ENCODE data around the gene RALGPS1.

Gene RALGPS1

DNA sequence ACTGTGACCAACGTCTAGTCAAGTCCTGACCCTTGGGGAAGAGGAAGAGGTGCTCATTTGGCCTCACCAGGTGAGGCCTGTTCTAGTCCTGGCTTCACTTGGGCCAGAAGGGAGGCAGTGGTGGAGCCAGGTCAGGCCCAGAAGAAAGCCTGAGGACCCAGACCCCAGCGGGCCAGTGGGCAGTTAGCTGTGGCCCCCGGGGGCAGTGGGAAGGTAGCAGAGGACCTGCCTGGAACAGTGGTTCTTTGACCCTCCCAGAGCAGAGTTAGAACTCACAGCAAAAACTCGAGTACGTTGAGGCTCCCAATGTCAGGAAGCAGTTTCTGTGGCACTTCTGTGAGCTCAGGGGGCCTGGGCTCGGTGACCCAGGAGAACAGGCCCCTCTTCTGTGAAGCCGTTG, 284.0 kb downstream of the RALGPS1 start:
- TF ChIP-seq, protein P1, sequence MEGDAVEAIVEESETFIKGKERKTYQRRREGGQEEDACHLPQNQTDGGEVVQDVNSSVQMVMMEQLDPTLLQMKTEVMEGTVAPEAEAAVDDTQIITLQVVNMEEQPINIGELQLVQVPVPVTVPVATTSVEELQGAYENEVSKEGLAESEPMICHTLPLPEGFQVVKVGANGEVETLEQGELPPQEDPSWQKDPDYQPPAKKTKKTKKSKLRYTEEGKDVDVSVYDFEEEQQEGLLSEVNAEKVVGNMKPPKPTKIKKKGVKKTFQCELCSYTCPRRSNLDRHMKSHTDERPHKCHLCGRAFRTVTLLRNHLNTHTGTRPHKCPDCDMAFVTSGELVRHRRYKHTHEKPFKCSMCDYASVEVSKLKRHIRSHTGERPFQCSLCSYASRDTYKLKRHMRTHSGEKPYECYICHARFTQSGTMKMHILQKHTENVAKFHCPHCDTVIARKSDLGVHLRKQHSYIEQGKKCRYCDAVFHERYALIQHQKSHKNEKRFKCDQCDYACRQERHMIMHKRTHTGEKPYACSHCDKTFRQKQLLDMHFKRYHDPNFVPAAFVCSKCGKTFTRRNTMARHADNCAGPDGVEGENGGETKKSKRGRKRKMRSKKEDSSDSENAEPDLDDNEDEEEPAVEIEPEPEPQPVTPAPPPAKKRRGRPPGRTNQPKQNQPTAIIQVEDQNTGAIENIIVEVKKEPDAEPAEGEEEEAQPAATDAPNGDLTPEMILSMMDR (IDR thresholded peaks at IDR 0.05) = no peak

DNA sequence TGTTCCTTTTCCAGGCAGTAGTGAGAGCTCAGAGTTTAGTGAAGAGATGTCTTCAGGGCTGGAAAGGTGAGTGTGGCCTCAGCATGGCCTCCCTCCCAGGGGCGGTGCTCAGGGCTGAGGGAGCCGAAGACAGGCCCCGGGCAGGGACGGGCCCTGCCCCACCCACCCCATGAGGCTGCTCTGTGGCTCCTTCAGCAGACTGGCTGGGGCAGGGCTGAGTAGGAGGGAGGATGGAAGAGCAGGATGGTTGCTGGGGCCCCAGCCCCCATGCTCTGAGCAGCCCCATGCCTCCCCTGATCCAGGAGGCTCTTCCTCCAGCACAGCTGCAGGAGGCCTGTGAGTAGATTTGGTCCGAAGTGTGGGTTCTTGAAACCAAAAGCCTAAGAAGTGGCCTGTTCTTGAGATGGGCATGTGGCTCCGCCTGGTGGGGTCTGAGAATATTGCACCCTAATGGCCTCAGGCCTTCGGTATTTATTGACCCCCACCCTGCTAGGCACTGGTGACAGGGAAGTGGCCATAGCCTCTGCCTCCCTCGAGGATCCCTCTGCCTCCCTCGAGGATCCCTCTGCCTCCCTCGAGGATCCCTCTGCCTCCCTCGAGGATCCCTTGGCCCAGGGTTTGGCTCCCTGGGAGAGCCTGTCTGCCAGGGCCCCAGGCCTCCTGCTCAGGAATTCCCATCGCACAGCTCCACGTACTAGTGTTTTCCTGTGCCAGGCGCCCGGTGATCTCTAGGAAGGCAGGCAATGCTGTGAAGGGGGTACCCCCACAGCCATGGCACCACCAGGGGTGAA, 284.6 kb downstream of the RALGPS1 start:
- TF ChIP-seq, protein P1 (IDR thresholded peaks at IDR 0.05) = peak; percentile 90

DNA sequence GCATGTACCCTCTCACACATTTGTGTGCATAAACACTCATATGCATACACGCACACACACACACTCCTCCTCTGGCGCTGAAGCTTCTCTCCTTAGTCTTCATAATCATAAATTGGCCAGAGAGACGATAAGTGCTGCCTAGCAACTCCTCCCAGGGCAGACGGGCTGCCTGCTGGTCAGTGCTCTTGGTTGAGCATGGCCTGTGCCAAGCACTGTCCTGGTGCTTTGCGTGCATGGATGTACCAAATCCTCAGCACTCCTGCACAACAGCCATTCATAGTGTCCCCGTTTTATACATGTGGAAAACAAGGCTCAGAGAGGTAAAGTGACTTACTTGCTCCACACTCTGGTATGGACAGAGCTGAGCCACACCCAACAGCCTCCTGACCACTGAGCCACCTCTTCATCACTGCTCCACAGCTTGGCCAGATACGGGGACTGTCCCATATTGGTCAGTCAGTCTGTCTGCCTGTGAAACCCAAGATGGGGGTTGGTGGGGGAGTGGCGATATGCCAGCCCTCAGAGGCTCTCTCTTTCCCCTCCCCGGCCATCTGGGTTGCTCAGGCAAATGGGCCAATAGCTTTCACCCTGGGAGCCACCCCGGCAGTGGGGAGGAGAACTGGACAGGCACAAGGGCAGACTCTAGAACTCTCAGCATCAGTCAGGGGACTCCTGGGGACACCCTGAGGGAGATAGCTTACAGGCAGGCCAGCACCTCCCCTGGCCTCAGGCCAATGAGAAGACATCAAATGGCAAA, 285.7 kb downstream of the RALGPS1 start:
- TF ChIP-seq, protein P1 (IDR thresholded peaks at IDR 0.05) = no peak

DNA sequence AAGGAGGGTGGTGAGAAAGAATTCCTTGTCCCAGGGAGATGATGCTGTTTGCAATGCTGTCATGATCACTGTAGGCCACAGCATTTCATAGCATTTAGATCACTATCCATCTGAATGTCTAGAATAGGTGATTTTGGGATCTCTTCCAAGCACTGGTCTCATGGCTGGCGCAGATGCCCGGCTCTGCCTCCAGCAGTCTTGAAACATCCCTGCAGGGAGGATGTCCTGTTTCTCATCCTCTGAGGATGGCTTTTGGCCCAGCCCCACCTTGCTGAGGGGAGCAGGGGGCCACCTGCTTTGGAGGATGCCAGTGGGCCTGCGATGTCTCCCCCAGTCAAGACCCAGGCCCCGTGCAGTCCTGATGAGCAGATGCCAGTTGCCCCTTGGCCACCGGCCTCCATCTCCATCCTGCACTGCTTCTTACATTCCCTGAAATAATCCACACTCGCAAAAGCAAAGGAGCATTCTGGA, 286.5 kb downstream of the RALGPS1 start:
- TF ChIP-seq, protein P1 (IDR thresholded peaks at IDR 0.05) = no peak

DNA sequence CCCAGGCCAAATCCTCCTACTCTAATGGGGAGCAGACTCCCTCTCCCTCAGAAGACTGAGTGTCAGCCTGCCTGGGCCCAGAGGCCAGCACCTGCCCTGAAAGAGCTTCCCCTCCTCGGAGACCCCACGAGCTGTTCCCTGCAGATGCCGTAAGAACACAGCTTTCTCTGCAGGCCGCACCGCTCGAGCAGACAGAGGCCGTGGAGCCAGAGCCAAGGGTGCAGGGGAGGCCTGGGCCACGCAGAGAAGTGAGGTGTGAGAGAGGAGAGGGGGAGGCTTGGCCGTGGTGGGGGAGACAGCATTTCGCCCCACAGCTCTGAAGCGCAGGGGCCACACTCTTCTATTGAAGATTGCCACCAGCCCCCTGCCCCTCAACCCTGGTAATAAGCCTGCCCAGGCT, 287.1 kb downstream of the RALGPS1 start:
- TF ChIP-seq, protein P1 (IDR thresholded peaks at IDR 0.05) = no peak

DNA sequence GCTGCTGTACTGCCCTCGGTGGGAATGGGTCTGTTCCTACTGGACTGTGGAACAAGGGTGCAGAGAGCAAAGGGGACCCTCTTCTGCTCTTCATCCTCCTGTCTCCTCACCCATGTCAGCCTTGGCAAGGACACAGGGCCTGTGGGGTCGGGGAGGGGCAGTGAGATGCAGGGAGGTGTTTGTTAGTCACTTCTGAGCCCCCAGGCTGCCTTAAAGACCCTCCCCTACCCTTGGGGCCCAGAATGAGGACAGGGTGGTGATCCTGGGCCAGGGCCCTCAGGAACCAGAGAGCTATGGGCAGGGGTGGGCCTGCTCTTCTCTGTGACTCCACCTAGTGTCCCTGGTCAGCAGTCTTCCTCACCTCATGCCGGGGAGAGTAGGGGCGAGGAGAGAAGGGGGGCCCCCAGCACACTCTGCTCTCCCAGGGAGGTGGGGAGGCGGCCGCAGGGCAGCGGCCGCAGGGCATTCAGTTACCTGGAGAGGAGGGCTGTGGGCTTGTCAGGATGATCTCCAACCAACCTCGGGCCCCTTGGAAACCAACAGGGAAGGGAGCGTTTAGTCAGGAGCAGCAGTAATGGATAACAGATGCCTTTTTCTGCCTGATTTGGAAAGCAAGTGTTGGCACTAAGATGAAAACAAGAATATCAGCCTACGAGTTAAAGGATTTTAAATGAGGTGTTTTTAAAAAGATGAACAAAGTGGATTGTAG, 288.0 kb downstream of the RALGPS1 start:
- TF ChIP-seq, protein P1 (IDR thresholded peaks at IDR 0.05) = no peak

DNA sequence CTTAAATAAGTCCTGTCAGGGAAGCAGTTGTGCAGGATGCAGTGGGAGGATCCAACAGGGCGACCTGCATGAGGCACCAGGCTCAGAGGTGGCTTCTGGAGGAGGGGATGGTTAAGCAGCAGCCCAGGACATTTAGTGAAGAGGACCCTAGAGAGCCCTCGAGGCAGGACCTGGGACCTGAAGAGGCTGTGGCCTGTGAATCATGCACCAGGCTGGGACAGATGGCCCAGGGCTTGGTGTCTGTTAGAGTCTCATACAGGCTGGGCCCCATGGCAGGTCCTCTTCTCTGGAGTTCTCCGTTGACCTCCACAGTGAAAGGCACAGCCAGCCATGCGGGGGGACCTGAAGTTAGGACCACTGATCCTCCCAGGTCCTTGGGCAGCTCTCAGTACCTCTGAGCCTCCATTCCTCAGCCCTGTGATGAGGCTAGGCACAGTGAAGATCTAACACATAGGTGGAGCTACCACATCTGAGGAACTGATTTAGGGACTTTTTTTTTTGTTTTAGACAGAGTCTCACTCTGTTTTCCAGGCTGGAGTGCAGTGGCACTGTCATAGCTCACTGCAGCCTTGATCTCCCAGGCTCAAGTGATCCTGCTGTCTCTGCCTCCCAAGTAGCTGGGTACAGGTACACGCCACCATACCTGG, 289.2 kb downstream of the RALGPS1 start:
- TF ChIP-seq, protein P1 (IDR thresholded peaks at IDR 0.05) = no peak
